ENCODE results near the gene REEP2. TPM values are rescaled to one million over a fixed set of nuclear protein-coding genes. Genes with fewer than 3 reads are reported as not detected.

Gene REEP2
- total and polyA plus RNA-seq, 11 donors: 1.6 to 11.2 (median 5.4) TPM

DNA sequence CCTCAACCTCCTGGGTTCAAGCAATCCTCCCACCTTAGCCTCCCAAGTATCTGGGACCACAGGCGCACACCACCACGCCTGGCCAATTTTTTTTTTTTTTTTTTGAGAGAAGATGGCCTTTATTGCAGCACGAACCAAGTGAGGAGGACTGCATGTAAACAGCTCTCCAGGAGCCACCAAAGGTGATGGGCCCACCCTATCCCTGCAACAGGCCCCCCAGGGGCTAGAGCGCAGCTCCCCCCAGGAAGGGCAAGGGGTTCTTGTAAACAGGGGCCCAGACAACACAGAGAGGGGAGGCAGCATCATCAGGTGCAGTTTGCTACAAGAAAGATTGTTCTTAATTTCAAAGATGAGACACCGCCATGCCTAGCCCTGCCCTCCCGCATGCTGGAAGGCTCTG lies 13.9 kb downstream of the REEP2 start:
- no peaks in the 10 kb centered on the region for H3K27me3 ChIP-seq
- H3K4me1 ChIP-seq: peaks cover 0 to 18% (median 12%) of the 10 kb centered on the region in 12 donors
- WGBS, 4 donors: 83 to 99% (median 94%) methylated on average over 6 of the region's 6 CpGs
- H3K4me3 ChIP-seq: no peak overlapping the region
- ATAC-seq (no peak), DNase-seq (no peak)
- H3K27ac ChIP-seq: no peak overlapping the region
- H3K36me3 ChIP-seq: no peaks in the 10 kb centered on the region
- no peaks in the 10 kb centered on the region for H3K9me3 ChIP-seq
- TF ChIP-seq POLR2A (IDR thresholded peaks at IDR 0.05): no peak
- intact Hi-C loops (cut with DNase I): loop anchor here in 2 of 10 donors (5.0 kb wide), 2 partner anchors 50 to 95 kb away; no protein-coding TSS in a partner anchor

- Histone ChIP-seq H3K4me3 (no peak overlapping the region), H3K27ac (no peak overlapping the region), H3K4me1 (peaks cover 4 to 27% (median 21%) of the 10 kb centered on the region in 12 donors), H3K36me3 (no peaks in the 10 kb centered on the region), H3K9me3 (no peaks in the 10 kb centered on the region), H3K27me3 (no peaks in the 10 kb centered on the region)
- 86 to 92% (median 90%) methylated on average over 13 of the region's 13 CpGs for WGBS, 4 donors
- TF ChIP-seq, protein P1, sequence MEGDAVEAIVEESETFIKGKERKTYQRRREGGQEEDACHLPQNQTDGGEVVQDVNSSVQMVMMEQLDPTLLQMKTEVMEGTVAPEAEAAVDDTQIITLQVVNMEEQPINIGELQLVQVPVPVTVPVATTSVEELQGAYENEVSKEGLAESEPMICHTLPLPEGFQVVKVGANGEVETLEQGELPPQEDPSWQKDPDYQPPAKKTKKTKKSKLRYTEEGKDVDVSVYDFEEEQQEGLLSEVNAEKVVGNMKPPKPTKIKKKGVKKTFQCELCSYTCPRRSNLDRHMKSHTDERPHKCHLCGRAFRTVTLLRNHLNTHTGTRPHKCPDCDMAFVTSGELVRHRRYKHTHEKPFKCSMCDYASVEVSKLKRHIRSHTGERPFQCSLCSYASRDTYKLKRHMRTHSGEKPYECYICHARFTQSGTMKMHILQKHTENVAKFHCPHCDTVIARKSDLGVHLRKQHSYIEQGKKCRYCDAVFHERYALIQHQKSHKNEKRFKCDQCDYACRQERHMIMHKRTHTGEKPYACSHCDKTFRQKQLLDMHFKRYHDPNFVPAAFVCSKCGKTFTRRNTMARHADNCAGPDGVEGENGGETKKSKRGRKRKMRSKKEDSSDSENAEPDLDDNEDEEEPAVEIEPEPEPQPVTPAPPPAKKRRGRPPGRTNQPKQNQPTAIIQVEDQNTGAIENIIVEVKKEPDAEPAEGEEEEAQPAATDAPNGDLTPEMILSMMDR (IDR thresholded peaks at IDR 0.05): no peak
- TF ChIP-seq POLR2A (IDR thresholded peaks at IDR 0.05): no peak
- ATAC-seq: no peak
- intact Hi-C loops (cut with DNase I): loop anchor here in 2 of 10 donors (5.0 kb wide), 2 partner anchors 49 to 94 kb away; no protein-coding TSS in a partner anchor
- no peak for DNase-seq
Observed at GRCh38 chr5:138453590-138453989, 14.7 kb downstream of the REEP2 start.

- Histone ChIP-seq H3K27me3 (no peaks in the 10 kb centered on the region), H3K9me3 (no peaks in the 10 kb centered on the region), H3K36me3 (no peaks in the 10 kb centered on the region), H3K4me3 (no peak overlapping the region), H3K4me1 (peaks cover 4 to 32% (median 26%) of the 10 kb centered on the region in 12 donors), H3K27ac (no peak overlapping the region)
- intact Hi-C loops (cut with DNase I): loop anchor here in 2 of 10 donors (5.0 kb wide), 2 partner anchors 48 to 93 kb away; no protein-coding TSS in a partner anchor
- WGBS, 4 donors: 90 to 100% (median 92%) methylated on average over 7 to 8 of the region's 8 CpGs
- ATAC-seq: no peak
- TF ChIP-seq POLR2A (IDR thresholded peaks at IDR 0.05): no peak
- TF ChIP-seq, protein P1 (IDR thresholded peaks at IDR 0.05): no peak
- no peak for DNase-seq
Observed at GRCh38 chr5:138454121-138454520, 15.3 kb downstream of the REEP2 start.

- Histone ChIP-seq H3K27me3 (no peaks in the 10 kb centered on the region), H3K36me3 (no peaks in the 10 kb centered on the region), H3K4me3 (no peak overlapping the region), H3K4me1 (peaks cover 4 to 33% (median 29%) of the 10 kb centered on the region in 12 donors), H3K27ac (no peak overlapping the region), H3K9me3 (no peaks in the 10 kb centered on the region)
- DNase-seq (no peak), ATAC-seq (no peak)
- 80 to 87% (median 85%) methylated on average over 8 to 11 of the region's 11 CpGs for WGBS, 4 donors
- TF ChIP-seq POLR2A (IDR thresholded peaks at IDR 0.05): no peak
- TF ChIP-seq, protein P1 (IDR thresholded peaks at IDR 0.05): no peak
- intact Hi-C loops (cut with DNase I): no loop called here
Observed at GRCh38 chr5:138455232-138455930, 16.5 kb downstream of the REEP2 start.

Measured in heart left ventricle (tissue), 16 donors.